BJ (cell line): ENCODE data around the gene CDH16. TPM values are rescaled to one million over a fixed set of nuclear protein-coding genes. Genes with fewer than 3 reads are reported as not detected.

ENCODE experiments used
- CTCF ChIA-PET: fragments of 350-600 bp; formaldehyde crosslinking; extraction: SDS; loops from one replicate; lab custom pipeline; 2021; ENCODE audit warnings: antibody characterized with exemption, inconsistent platforms; lab: Yijun Ruan, JAX
- POLR2A ChIA-PET: fragments of 300-600 bp; sonication (Branson Sonifier 250); formaldehyde crosslinking; extraction: SDS; loops from one replicate; lab custom pipeline; 2021; ENCODE audit warnings: antibody characterized with exemption; lab: Charles Lee
- DNase-seq: peaks from one replicate; pipeline ENCODE4 v3.0.0-alpha.2; 2011; ENCODE audit warnings: low read depth
- H3K27me3 ChIP-seq: 2 replicates; pipeline ENCODE4 v1.6.0; 2011; ENCODE audit warnings: low read length; ENCODE audit not compliant: control insufficient read depth, insufficient read depth
- H3K36me3 ChIP-seq: 2 replicates; pipeline ENCODE4 v1.5.1; 2011; ENCODE audit warnings: low read length; ENCODE audit not compliant: control insufficient read depth, insufficient read depth
- H3K4me3 ChIP-seq: 2 replicates; pipeline ENCODE4 v1.5.1; 2011; ENCODE audit warnings: low read depth, mild to moderate bottlenecking, control low read depth, low read length
- polyA minus RNA-seq: library from RNA; depleted of rRNA, polyadenylated mRNA; stranded (reverse); fragments of >200 nt; gene quantifications from 2 replicates; pipeline ENCODE4 v1.2.3, GENCODE V29; 2011; rRNA and poly(A)+ RNA removed
- polyA plus RNA-seq: library from polyadenylated mRNA; depleted of rRNA; stranded (reverse); fragments of >200 nt; gene quantifications from 2 replicates; pipeline ENCODE4 v1.2.3, GENCODE V29; 2011; rRNA removed
- TF ChIP-seq, protein P1 (sequence below): IDR thresholded peaks from 2 replicates; pipeline ENCODE4 v1.5.1; 2011; ENCODE audit warnings: low read depth, mild to moderate bottlenecking, control low read depth, inconsistent platforms, low read length, moderate library complexity; ENCODE audit not compliant: insufficient read depth

Gene CDH16, protein sequence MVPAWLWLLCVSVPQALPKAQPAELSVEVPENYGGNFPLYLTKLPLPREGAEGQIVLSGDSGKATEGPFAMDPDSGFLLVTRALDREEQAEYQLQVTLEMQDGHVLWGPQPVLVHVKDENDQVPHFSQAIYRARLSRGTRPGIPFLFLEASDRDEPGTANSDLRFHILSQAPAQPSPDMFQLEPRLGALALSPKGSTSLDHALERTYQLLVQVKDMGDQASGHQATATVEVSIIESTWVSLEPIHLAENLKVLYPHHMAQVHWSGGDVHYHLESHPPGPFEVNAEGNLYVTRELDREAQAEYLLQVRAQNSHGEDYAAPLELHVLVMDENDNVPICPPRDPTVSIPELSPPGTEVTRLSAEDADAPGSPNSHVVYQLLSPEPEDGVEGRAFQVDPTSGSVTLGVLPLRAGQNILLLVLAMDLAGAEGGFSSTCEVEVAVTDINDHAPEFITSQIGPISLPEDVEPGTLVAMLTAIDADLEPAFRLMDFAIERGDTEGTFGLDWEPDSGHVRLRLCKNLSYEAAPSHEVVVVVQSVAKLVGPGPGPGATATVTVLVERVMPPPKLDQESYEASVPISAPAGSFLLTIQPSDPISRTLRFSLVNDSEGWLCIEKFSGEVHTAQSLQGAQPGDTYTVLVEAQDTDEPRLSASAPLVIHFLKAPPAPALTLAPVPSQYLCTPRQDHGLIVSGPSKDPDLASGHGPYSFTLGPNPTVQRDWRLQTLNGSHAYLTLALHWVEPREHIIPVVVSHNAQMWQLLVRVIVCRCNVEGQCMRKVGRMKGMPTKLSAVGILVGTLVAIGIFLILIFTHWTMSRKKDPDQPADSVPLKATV
- not detected in 2 replicates for polyA plus RNA-seq
- not detected in 2 replicates for polyA minus RNA-seq

DNA sequence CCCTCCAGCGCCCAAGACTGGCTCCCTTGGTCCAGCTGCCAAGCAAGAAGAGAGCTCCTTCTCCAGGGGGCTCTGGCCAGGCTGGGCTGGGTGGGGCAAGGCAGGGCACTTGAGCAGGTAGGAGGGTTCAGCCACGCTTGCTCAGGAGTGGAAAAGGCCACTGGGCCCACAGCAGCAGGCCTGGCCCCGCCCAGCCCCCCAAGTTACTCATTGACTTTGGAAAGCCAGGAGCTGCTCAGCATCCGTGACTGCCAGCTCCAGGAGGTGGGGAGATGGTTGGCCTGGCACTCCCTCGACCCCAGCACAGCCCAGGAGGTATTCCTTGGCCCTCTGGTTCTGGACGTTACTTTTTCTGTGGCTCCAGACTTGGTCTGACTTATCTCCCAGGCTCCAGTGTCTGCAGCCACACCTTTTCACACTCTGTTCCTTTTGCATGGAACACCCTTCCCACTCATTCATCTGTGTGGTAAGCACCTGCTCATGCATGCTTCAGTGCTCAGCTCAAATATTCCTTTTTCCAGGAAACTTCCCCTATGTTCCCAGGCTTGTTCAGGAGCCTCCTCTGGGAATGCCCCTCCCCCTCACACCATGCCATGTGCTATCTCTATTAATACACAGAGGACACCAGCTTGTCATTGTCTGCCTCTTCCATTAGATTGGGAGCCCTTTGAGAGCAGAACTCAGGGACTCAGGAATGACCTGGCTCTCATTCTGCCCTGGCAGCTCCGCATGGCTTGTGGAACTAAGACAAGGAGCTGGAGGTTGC lies at the start of gene CDH16:
Gene CDH16, minus strand, starts transcription at position 83 of the 766 bp plus-strand sequence. CDS start 820 bp downstream, outside the sequence.
- TF ChIP-seq, protein P1, sequence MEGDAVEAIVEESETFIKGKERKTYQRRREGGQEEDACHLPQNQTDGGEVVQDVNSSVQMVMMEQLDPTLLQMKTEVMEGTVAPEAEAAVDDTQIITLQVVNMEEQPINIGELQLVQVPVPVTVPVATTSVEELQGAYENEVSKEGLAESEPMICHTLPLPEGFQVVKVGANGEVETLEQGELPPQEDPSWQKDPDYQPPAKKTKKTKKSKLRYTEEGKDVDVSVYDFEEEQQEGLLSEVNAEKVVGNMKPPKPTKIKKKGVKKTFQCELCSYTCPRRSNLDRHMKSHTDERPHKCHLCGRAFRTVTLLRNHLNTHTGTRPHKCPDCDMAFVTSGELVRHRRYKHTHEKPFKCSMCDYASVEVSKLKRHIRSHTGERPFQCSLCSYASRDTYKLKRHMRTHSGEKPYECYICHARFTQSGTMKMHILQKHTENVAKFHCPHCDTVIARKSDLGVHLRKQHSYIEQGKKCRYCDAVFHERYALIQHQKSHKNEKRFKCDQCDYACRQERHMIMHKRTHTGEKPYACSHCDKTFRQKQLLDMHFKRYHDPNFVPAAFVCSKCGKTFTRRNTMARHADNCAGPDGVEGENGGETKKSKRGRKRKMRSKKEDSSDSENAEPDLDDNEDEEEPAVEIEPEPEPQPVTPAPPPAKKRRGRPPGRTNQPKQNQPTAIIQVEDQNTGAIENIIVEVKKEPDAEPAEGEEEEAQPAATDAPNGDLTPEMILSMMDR, result no peak
- DNase-seq, result no peak
- H3K4me3 ChIP-seq, result no peak within 1 kb of the TSS
- ChIA-PET CTCF (interaction anchor here (0.7 to 4.5 kb wide), 6 partner anchors 9 to 35 kb away, joined by 3 to 30 read pairs (median 8); no protein-coding TSS in a partner anchor), POLR2A (no interaction called here)
- H3K27me3 ChIP-seq, result peaks cover 19% of the 10 kb centered on the region
- no peaks in the 10 kb centered on the region for H3K36me3 ChIP-seq

DNA sequence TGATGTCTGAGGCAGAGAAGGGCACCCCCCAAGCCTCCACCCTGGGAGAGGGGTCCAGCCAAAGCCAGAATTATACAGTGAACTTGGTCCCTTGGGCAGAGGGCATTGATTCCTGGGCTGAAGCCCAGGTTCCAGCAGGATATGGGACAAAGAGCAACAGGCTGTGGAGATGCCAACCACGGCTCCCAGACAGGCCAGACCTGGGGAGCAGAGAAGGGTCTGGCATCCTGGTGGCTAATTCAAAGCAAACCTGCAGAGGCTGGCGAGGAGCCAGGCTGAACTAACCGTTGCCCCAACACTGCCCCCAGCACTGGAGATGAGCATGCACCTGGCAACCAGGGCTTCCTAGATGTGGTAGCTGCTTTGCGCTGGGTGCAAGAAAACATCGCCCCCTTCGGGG lies 45.4 kb upstream of the CDH16 start:
- Histone ChIP-seq H3K27me3 (peaks cover 18% of the 10 kb centered on the region), H3K36me3 (no peaks in the 10 kb centered on the region), H3K4me3 (no peak overlapping the region)
- no peak for DNase-seq
- TF ChIP-seq, protein P1, result no peak
- ChIA-PET POLR2A (no interaction called here), CTCF (interaction anchor here (0.9 to 5.3 kb wide), 8 partner anchors 8 to 199 kb away, joined by 3 to 23 read pairs (median 4); no protein-coding TSS in a partner anchor)

DNA sequence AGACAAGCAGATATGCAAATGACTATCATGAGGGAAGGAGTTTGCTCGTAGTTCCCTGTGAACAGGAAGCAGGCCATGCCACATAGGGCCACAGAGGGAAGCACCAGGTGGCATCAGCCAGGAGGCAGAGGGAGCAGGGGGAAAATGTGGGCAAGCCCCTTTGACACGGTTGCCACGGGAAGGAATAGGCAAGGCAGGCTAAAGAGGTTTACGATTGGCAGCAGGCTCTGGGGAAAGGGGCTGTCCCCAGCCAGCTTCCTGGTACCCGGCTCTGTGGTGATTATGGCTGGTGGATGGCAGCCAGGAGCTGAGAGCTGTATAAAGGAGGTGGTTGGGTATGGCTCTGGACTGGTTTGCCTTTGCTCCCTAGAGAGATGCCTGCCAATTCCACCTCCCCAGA lies 43.2 kb upstream of the CDH16 start:
- no peak overlapping the region for H3K4me3 ChIP-seq
- CTCF ChIA-PET, result interaction anchor here (0.9 to 5.3 kb wide), 7 partner anchors 8 to 193 kb away, joined by 3 to 50 read pairs (median 4); partner anchors contain the start of gene B3GNT9
- TF ChIP-seq, protein P1, result no peak

DNA sequence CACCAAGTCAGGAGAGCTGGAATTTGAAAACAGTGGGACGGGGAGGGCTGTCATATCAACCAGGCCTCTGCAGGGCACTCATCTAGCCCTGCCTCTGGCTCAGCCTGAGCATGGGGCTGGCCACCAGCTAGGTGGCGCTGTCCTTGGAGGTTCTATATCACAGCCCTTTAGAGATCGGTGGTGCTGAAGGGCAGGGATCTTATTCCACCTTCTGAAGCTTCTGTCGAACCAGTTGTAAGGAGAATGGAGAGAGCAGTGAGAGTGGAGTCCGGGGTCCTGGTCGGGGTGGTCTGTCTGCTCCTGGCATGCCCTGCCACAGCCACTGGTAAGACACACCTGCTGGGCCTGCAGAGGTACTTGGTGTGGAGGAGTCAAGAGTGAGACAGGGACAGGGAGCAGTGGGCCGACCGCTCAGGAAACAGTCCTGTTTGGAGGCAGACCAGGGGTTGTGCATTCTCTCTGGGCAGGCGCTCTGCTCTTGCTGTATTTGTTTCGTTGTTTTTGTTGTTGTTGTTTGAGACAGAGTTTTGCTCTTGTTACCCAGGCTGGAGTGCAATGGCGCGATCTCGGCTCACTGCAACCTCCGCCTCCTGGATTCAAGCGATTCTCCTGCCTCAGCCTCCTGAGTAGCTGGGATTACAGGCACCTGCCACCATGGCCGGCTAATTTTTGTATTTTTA lies 42.5 kb upstream of the CDH16 start, which contains the start of gene CES3:
Gene CES3, plus strand, starts transcription at position 202 of the 680 bp plus-strand sequence. Its CDS starts 42 bp downstream, at position 244.
- H3K27me3 ChIP-seq, result peaks cover 17% of the 10 kb centered on the region

More for the DNA sequence above, 43.2 kb upstream of the CDH16 start:
- peaks cover 17% of the 10 kb centered on the region for H3K27me3 ChIP-seq
- no peaks in the 10 kb centered on the region for H3K36me3 ChIP-seq
- no peak for DNase-seq
- POLR2A ChIA-PET, result no interaction called here

More for the DNA sequence above, 42.5 kb upstream of the CDH16 start, which contains the start of gene CES3:
- Histone ChIP-seq H3K4me3 (no peak within 1 kb of the TSS), H3K36me3 (no peaks in the 10 kb centered on the region)
- ChIA-PET POLR2A (no interaction called here), CTCF (interaction anchor here (0.7 to 4.6 kb wide), 13 partner anchors 12 to 225 kb away, joined by 3 to 50 read pairs (median 3); partner anchors contain the start of gene B3GNT9)
- TF ChIP-seq, protein P1, result peak; percentile 86
- DNase-seq, result no peak
